Stomach (tissue), 9 donors: ENCODE data around the gene ZNF423. TPM values are rescaled to one million over a fixed set of nuclear protein-coding genes. Genes with fewer than 3 reads are reported as not detected.
A peak's percentile ranks its signal among the peaks of the same experiment; 100 is the strongest.

ENCODE experiments used
- DNase-seq, 2 donors: peaks; one replicate each; pipeline versions ENCODE4 v3.0.0 to v3.0.0-alpha.2; 2013 to 2019
- H3K27ac ChIP-seq, 5 donors: fragments of 200-600 bp in 4 of 5; sonication (generic) in 4 of 5; one replicate each; pipeline ENCODE4 v1.5.1; 2013 to 2019; ENCODE audit warnings: mild to moderate bottlenecking in 1 of 5, moderate library complexity in 1 of 5
- H3K27me3 ChIP-seq, 3 donors: fragments of 200-600 bp; sonication (generic); one replicate each; pipeline ENCODE4 v1.5.1; 2017 to 2019; ENCODE audit warnings: mixed run types in 1 of 3
- H3K36me3 ChIP-seq, 4 donors: fragments of 200-600 bp; sonication (generic); 1 replicate in 3 of 4; 2 replicates in 1 of 4; pipeline ENCODE4 v1.5.1; 2016 to 2019
- H3K4me1 ChIP-seq, 4 donors: fragments of 200-600 bp; sonication (generic); one replicate each; pipeline ENCODE4 v1.5.1; 2016 to 2019
- H3K4me3 ChIP-seq, 4 donors: fragments of 200-600 bp; sonication (generic) in 3 of 4; one replicate each; pipeline ENCODE4 v1.5.1; 2016 to 2019; ENCODE audit warnings: mild to moderate bottlenecking in 1 of 4
- H3K9me3 ChIP-seq, 4 donors: fragments of 200-600 bp; sonication (generic); one replicate each; pipeline ENCODE4 v1.5.1; 2016 to 2019
- CTCF ChIP-seq, 7 experiments: fragments of 450-650 bp in 4 of 7; fragments of 200-600 bp in 3 of 7; sonication (generic) in 3 of 7; IDR thresholded peaks; one replicate each; pipeline ENCODE4 v1.5.1; 2016 to 2019; ENCODE audit warnings: antibody characterized with exemption in 7 of 7, control low read depth in 2 of 7, mild to moderate bottlenecking in 1 of 7
- EP300 ChIP-seq: sonication (generic); formaldehyde crosslinking; IDR thresholded peaks from one replicate; pipeline ENCODE4 v1.6.1; 2017; ENCODE audit warnings: antibody characterized with exemption
- POLR2A ChIP-seq, 4 donors: fragments of 450-650 bp; IDR thresholded peaks; one replicate each; pipeline ENCODE4 v1.6.1; 2016; ENCODE audit warnings: antibody characterized with exemption in 4 of 4, control low read depth in 2 of 4, mild to moderate bottlenecking in 1 of 4, moderate library complexity in 1 of 4
- POLR2AphosphoS5 ChIP-seq, 3 donors: sonication (generic); formaldehyde crosslinking; IDR thresholded peaks; one replicate each; pipeline ENCODE4 v1.6.1; 2016; ENCODE audit warnings: antibody characterized with exemption in 3 of 3
- WGBS, 5 donors: extraction: QIAGEN DNeasy Blood & Tissue Kit in 3 of 5; methylation state at CpG; one replicate each; pipeline versions ENCODE4 v1.1.5 to v1.1.7; 2013 to 2018; 5-methylcytosine and 5-hydroxymethylcytosine counted together
- intact Hi-C: fragments of 100-400 bp; cut with DNase I; formaldehyde crosslinking; loops from one replicate; pipeline ENCODE4 v1.15.1; 2023; ENCODE audit warnings: low total_unique reads
- polyA plus RNA-seq, 3 donors: library from polyadenylated mRNA; stranded (reverse); fragments of 200-250 nt; gene quantifications; one replicate each; pipeline ENCODE4 v1.2.3, GENCODE V29; 2013
- total RNA-seq, 5 donors: library from RNA; depleted of rRNA; stranded (reverse); fragments of >200 nt; gene quantifications; one replicate each; pipeline versions ENCODE4 v1.1.0 to v1.2.3, GENCODE V29; 2014 to 2016
- donor health status: healthy with polysubstance abuse.
- donor health status: Bipolar disorder and iron deficiency.
- donor health status: healthy.

Gene ZNF423
- total and polyA plus RNA-seq, 8 donors: 0.29 to 3.5 (median 1.0) TPM

GRCh38 chr16:49749816-49750215, 106.1 kb downstream of the ZNF423 start:
- peaks cover 0 to 10% (median 5%) of the 10 kb centered on the region in 4 donors for H3K4me1 ChIP-seq
- H3K27ac ChIP-seq: no peak overlapping the region
- no peak for DNase-seq
- intact Hi-C loops: no loop called here
- H3K36me3 ChIP-seq: no peaks in the 10 kb centered on the region
- no peaks in the 10 kb centered on the region for H3K9me3 ChIP-seq
- H3K27me3 ChIP-seq: peaks cover 0 to 11% (median 5%) of the 10 kb centered on the region in 3 donors
- no peak overlapping the region for H3K4me3 ChIP-seq
- 73 to 84% (median 74%) methylated on average over 8 to 9 of the region's 9 CpGs for WGBS, 5 donors
- no peak for TF ChIP-seq POLR2A (IDR thresholded peaks at IDR 0.05)
- TF ChIP-seq CTCF (IDR thresholded peaks at IDR 0.05): no peak
- TF ChIP-seq EP300: no peak
- no peak for TF ChIP-seq POLR2AphosphoS5 (IDR thresholded peaks at IDR 0.05)

- Histone ChIP-seq H3K27ac (no peak overlapping the region), H3K4me1 (peaks cover 0 to 4% (median 0%) of the 10 kb centered on the region in 4 donors), H3K4me3 (no peak overlapping the region), H3K36me3 (no peaks in the 10 kb centered on the region), H3K27me3 (peaks cover 0 to 4% (median 0%) of the 10 kb centered on the region in 3 donors), H3K9me3 (no peaks in the 10 kb centered on the region)
- 51 to 60% (median 57%) methylated on average over 11 of the region's 11 CpGs for WGBS, 5 donors
- peak in 1 of 2 donors; percentile 84 for DNase-seq
- TF ChIP-seq CTCF (IDR thresholded peaks at IDR 0.05): no peak
- no peak for TF ChIP-seq POLR2AphosphoS5 (IDR thresholded peaks at IDR 0.05)
- TF ChIP-seq POLR2A (IDR thresholded peaks at IDR 0.05): no peak
- intact Hi-C loops: no loop called here
Observed at GRCh38 chr16:49748322-49748721, 107.6 kb downstream of the ZNF423 start.

GRCh38 chr16:49747654-49748053, 108.3 kb downstream of the ZNF423 start:
- Histone ChIP-seq H3K36me3 (no peaks in the 10 kb centered on the region), H3K9me3 (no peaks in the 10 kb centered on the region), H3K4me1 (peaks cover 0 to 4% (median 0%) of the 10 kb centered on the region in 4 donors), H3K27me3 (peaks cover 0 to 4% (median 0%) of the 10 kb centered on the region in 3 donors), H3K27ac (no peak overlapping the region), H3K4me3 (no peak overlapping the region)
- WGBS, 5 donors: 91 to 100% (median 97%) methylated on average over 3 of the region's 3 CpGs
- no peak for DNase-seq
- intact Hi-C loops: no loop called here
- TF ChIP-seq EP300: no peak
- TF ChIP-seq POLR2A (IDR thresholded peaks at IDR 0.05): no peak
- TF ChIP-seq CTCF (IDR thresholded peaks at IDR 0.05): no peak
- no peak for TF ChIP-seq POLR2AphosphoS5 (IDR thresholded peaks at IDR 0.05)

GRCh38 chr16:49746545-49746944, 109.4 kb downstream of the ZNF423 start:
- WGBS, 5 donors: 76 to 93% (median 84%) methylated on average over 13 of the region's 13 CpGs
- DNase-seq: no peak
- H3K4me3 ChIP-seq: no peak overlapping the region
- H3K27me3 ChIP-seq: peaks cover 0 to 4% (median 0%) of the 10 kb centered on the region in 3 donors
- intact Hi-C loops: no loop called here
- H3K9me3 ChIP-seq: no peaks in the 10 kb centered on the region
- no peak overlapping the region for H3K27ac ChIP-seq
- H3K4me1 ChIP-seq: peaks cover 0 to 4% (median 0%) of the 10 kb centered on the region in 4 donors
- no peaks in the 10 kb centered on the region for H3K36me3 ChIP-seq
- TF ChIP-seq CTCF (IDR thresholded peaks at IDR 0.05): no peak
- no peak for TF ChIP-seq EP300
- TF ChIP-seq POLR2A (IDR thresholded peaks at IDR 0.05): no peak
- TF ChIP-seq POLR2AphosphoS5 (IDR thresholded peaks at IDR 0.05): no peak
